ENCODE results near the gene YAF2.

The YAF2 gene

DNA sequence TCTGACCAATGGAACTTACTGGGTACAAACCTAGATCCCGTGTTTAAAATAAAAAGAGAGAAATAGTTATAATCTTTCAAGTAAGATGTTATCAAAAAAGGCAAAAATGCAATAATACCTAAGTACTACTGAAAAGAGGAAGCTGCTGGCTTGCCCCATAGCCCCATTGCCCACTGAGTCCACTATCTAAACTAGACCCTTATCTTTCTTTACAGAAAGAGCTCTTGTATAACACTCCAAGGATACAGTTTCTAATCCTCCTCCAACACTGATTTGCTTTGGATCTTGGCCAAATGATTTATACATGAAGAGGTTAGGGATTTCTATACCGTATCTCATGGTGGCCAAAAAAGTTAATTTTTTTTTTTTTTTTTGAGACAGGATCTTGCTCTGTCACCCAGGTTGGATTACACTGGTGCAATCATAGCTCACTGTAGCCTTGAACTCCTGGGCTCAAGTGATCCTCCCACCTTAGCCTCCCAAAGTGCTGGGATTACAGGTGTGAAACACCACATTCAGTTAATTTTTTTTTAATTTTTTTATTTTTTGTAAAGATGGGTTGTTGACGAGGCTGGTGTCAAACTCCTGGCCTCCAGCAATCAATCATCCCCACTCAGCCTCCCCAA lies 96.0 kb downstream of the YAF2 start:
- no peak for DNase-seq

DNA sequence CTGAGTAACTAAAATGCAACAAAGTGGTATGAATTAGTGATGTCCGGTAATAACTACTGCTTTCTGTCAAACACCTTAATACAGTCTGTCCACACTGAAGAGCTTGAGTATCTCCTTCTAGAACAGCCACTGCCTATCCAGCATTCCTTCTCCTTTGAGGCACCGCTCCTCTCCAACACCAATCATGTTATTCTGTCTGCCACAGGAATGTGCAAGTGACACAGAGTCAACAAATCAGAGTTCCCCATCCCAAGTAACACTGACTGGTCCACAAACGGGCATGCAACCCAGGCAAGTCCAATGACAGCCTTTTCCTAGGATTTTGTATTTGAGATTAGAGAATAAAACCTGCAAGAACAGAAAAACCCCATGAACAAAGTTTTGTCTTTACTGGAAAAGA lies 97.1 kb downstream of the YAF2 start:
- DNase-seq, result no peak

DNA sequence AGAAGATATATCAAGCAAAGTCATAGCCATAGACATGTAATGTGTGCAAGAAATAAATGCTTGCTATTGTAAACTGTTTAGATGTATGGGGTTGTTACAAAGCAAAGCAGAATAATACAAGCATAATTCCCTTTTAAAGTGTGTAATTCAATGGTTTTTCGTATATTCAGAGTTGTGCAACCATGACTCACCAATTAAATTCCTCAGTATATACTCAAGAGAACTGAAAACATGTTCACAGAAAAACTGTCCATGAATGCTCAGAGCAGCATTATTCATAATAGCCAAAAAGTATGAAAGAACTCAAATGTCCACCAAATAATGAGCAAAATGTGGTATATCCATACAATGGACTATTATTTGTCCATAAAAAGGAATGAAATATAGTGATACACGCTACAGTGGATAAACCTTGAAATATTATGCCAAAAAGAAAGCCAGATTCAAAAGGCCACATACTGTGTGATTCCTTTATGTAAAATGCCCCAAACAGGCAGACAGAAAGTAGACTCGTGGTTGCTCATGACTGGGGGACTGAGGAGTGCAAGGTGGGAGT lies 102.7 kb downstream of the YAF2 start:
- no peak for DNase-seq

DNA sequence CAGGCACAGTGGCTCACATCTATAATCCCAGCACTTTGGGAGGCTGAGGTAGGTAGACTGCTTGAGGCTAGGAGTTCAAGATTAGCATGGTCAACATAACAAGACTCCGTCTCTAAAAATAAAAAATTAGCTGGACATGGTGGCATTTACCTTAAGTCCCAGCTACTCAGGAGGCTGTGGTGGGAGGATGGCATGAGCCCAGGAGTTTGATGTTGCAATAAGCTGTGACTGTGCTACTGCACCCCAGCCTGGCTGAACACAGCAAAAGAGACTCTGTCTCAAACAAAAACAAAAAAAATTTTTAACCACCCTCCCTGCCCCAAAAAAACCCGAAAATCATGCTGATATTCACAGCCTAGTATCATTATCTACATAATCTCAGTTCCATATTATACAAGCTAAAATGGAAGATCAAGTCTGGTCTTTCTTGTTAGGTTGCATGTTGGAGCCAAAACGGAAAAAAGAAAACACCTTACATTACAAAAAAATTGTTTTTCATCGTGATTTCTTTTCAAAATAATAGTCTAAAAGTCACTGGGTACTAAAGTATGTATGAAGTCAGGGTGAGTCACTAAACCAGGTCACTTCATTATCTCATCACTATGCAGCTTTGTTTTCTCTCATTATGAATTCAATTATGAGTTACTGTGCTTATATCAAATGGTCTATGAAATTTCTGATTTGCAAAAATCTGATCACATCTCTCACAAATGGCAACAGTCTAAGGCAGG lies 107.2 kb downstream of the YAF2 start:
- DNase-seq, result no peak

DNA sequence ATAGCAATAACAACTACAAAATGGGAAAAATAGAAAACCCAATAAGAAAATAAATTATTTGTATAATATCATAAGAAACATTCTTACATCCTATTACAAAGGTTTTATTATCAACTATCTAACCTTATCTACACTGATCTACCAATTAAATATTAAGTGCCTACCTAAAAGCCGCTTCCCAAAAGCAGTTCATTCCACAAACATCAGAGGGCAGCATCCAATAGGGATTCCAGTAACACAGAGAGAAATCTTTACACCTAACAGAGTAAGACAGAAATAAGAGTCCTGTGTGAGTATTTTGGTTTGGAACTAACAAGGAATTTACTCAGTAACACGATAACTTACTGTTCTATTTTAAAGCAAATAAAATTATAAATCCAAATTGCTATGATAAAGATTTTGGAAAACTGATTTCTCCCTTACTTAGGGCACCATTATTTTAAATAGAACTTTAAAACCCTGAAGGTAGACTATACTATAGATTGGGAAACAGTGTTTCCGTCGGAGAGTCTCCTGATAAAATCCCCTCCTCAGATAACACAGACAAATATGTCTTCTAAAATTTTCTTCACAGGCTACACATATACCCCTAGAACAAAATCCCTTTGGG lies 108.3 kb downstream of the YAF2 start:
- DNase-seq, result peak in 1 of 2 donors; percentile 16

DNA sequence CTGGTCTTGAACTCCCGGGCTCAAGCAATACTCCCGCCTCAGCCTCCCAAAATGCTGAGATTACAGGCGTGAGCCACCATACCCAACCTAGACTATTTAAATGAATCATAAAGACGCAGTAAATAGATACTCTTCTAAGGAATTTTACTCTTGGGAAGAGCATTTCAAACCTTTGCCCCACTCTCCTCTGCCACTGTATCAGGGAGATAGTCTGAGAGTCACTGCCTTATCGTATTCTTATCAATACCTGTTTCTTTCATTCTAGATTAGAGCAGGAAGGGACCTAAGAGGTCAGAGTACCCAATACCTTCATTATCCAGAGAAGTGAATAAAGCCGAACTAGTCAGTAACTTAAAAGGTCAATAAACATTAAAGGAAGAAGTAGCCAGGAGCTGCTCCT lies 109.2 kb downstream of the YAF2 start:
- DNase-seq, result no peak

DNA sequence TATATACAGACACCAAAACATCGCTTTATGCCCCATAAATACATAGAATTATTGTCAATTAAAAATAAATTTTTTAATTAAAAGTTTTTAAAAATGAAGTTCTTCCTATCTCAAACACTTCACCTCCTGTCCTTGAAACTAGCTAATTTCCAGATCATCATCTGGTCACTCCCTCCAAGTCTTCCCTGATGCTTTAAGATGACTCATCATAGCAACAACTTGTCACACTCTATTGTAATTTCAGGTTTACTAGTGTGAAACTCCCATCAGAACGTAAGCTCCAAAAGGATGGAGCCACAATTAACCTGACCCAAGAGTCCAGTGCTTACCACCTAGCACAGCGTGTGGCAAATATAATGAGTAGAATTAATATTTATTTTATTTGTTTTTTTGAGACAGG lies 109.7 kb downstream of the YAF2 start:
- no peak for DNase-seq

DNA sequence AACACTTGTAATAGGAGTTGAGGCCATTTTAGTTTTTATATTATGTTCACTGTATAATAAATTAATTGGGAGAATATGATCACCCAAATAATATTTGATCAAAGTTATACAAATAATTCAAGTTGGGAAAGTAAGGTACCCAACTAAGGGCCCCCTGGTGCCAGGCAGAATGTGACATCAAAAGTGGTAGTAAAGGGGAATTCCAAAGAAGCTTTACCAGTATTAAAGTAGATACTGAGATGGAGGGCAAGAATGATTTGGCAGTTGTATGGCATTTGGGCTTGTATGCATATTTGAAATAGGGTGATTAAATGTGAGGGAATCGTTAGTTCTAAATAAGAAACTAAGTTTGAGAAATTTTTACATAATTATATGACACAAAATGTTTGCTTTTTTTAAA lies 111.1 kb downstream of the YAF2 start:
- no peak for DNase-seq

DNA sequence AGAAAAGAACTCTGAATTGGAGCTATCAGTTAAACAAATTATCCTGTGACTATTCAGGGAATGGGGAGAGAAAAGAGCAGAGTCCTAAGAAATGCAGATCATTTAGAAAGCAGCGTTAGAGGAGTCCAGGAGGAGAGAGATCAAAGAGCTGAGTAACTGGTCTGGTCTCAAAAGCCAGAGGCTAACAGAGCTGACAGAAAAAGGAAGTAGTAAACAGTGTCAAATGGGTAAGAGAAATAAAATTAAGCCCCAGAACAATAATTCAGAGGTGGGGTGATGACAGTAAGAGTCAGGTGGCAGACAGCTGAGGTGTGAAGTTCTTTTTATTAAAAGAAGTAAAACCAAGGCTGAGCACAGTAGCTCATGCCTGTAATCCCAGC lies 112.7 kb downstream of the YAF2 start:
- no peak for DNase-seq

DNA sequence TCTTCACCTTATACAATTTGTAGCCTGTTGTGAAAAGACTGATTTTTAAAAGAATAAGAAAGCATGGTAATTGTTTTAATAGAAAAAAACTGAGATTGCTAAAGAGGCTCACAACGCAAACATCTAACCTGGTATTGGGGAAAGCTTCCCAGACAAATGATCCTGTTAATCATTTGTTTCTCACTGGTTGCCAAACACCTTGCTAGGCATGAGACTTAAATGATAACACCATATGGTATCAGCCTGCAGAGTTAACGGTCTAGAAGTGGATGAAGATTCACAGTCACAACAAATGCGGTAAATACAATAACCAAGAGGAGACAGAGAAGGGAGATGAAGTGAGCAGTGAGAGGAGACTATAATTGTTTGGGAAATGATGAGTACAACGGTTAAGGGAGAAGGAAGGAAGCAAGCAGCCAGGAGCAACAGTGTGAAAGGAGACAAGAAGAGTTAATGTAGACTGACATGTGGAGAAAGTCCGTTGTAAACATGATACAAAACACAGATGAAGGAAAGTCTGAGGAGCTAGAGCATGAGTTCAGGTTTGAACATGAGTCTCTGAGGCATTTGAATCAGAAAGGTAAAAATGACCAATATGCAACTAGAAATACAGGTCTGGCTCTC lies 113.2 kb downstream of the YAF2 start:
- no peak for DNase-seq

DNA sequence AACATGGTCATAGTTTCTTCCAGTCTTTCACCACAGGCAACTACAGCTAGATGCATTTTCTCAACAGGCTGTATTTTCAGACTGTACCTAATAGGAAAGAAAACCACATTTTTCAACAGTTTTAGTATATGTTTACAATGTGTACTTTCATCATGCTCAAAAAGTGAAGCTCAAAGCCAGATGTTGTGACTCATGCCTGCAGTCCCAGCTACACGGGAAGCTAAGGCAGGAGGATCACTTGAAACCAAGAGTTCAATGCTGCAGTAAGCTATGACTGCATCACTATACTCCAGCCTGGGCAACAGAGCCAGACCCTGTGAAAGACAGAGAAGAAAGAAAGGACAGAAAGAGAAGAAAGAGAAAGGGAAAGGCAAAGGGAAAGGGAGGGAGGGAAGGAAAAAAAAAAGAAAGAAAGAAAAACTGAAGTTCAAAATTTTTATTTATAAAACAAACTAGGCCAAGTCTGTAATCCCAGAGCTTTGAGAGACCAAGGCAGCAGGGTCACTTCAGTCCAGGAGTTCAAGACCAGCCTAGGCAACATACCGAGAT lies 118.9 kb downstream of the YAF2 start:
- no peak for DNase-seq

DNA sequence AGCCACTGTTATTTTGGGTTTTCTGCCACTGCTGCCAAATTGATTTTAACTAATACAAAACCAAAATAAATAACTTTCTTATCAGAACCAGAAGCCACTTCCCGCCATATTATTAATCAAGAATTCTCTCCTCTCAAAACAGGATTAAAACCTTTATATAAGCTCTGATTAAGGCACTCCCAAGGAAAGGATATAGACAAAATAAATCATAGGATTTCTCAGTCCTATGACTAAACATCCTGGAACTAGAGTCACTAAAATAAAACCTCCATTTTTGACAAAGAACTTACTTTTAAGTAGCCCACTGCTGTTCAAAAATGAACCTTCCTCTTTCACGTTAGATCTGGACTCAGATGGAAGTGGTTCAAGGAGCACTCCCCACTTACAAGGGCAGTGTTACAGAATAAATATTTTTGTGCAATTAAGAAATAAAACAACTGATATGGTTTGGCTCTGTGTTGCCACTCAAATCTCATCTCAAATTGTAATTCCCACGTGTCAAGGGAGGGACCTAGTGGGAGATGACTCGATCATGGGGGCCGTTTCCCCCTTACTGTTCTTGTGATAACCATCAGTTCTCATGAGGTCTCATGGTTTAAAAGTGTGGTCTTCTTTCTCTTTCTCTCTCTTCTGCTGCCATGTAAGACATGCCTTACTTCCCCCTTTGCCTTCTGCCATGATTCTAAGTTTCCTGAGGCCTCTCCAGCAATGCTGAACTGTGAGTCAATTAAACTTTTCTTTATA lies 119.7 kb downstream of the YAF2 start:
- no peak for DNase-seq

DNA sequence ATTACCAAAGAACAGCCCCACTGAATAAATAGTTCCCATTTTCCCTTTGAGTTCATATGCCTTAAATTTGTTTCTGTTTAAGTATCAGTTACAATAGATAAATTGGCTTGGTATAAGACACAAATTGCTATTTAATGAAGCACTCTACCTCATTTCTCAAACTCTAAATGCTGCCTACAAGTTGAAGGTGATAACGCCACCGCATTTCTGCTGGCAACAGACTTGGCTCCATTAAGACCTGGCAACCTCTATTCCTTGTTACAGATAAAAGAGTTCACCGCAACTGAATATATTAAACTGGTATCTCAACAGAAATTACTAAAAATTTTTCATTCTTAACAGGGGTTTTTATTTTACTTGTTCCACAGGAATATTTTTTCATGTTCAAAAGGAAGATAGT lies 129.0 kb downstream of the YAF2 start:
- DNase-seq, result no peak

All from activated CD4-positive, alpha-beta T cell treated with anti-CD3 and anti-CD28 coated beads for 4 hours (primary cell).